GM19035 (cell line): ENCODE results near the gene MEIOSIN.

Experiments
- ATAC-seq: cut with Tn5 transposase; IDR thresholded peaks from one replicate; pipeline ENCODE4 v1.9.1; 2021; ENCODE audit not compliant: unreplicated experiment

The MEIOSIN gene

GRCh38 chr19:45764945-45765701 lies 31.9 kb downstream of the MEIOSIN start:
- ATAC-seq, result no peak

- no peak for ATAC-seq
Measured at GRCh38 chr19:45765702-45766295, 32.6 kb downstream of the MEIOSIN start.

- no peak for ATAC-seq
Measured at GRCh38 chr19:45766296-45766868, 33.1 kb downstream of the MEIOSIN start.

GRCh38 chr19:45766869-45767346 lies 33.7 kb downstream of the MEIOSIN start:
- no peak for ATAC-seq

- ATAC-seq, result no peak
Measured at GRCh38 chr19:45767410-45767880, 34.2 kb downstream of the MEIOSIN start.

GRCh38 chr19:45767881-45768654 lies 34.8 kb downstream of the MEIOSIN start:
- ATAC-seq, result no peak

- no peak for ATAC-seq
Measured at GRCh38 chr19:45768655-45768983, 35.4 kb downstream of the MEIOSIN start.

- ATAC-seq, result peak; percentile 55
Measured at GRCh38 chr19:45768984-45769782, 35.9 kb downstream of the MEIOSIN start, which contains the start of gene SIX5. Gene SIX5, minus strand, starts transcription at chr19:45769252. Its CDS starts 408 bp downstream, at chr19:45768844.

GRCh38 chr19:45769821-45770191 lies 36.6 kb downstream of the MEIOSIN start:
- no peak for ATAC-seq

GRCh38 chr19:45770192-45771101 lies 37.2 kb downstream of the MEIOSIN start:
- peak; percentile 52 for ATAC-seq

GRCh38 chr19:45771311-45771933 lies 38.2 kb downstream of the MEIOSIN start:
- no peak for ATAC-seq

GRCh38 chr19:45772130-45772840 lies 39.0 kb downstream of the MEIOSIN start:
- ATAC-seq, result no peak

- ATAC-seq, result no peak
Measured at GRCh38 chr19:45772912-45773311, 39.7 kb downstream of the MEIOSIN start.

GRCh38 chr19:45773384-45773783 lies 40.1 kb downstream of the MEIOSIN start:
- ATAC-seq, result no peak

GRCh38 chr19:45774765-45775164 lies 41.5 kb downstream of the MEIOSIN start:
- ATAC-seq, result no peak

GRCh38 chr19:45777395-45777961 lies 44.2 kb downstream of the MEIOSIN start:
- no peak for ATAC-seq

- ATAC-seq, result no peak
Measured at GRCh38 chr19:45778010-45778661, 44.9 kb downstream of the MEIOSIN start.
